ENCODE measurements around the gene GRHL3. TPM values are rescaled to one million over a fixed set of nuclear protein-coding genes. Genes with fewer than 3 reads are reported as not detected.

GRHL3 gene
- total and polyA plus RNA-seq, 10 of the 15 experiments (the other 5 are each of a cell fraction or from before 2014, with no cell fraction given): 0.07 to 0.87 (median 0.34) TPM

GRCh38 chr1:24321697-24322469 is 2.7 kb downstream of the GRHL3 start:
- H3K4me3 ChIP-seq: peak overlapping the region; percentile 44; the same call in 1 of the 2 replicates
- FAIRE-seq (no peak), ATAC-seq (peak; percentile 96), DNase-seq (ENCODE audit: low read depth, low spot score) (no peak)
- H4K20me1 ChIP-seq (ENCODE audit: control insufficient read depth, insufficient read depth): no peaks in the 10 kb centered on the region
- peaks cover 11 to 27% of the 10 kb centered on the region in 2 experiments for H3K27me3 ChIP-seq (replicated peaks in 1 of 2; ENCODE audit: control insufficient read depth in 2 of 2, insufficient read depth in 2 of 2, low read length in 1 of 2)
- CTCF ChIA-PET: interaction anchor here (0.6 to 1.4 kb wide), 5 partner anchors 67 to 205 kb away, joined by 3 to 9 read pairs (median 3); no protein-coding TSS in a partner anchor
- SMC1A ChIA-PET (ENCODE audit: uncharacterized antibody, unreplicated experiment): interaction anchor here (1.5 kb wide), 1 partner anchor 69 kb away, joined by 4 read pairs; no protein-coding TSS in a partner anchor
- no peaks in the 10 kb centered on the region for H3K79me2 ChIP-seq (ENCODE audit: control insufficient read depth, insufficient read depth, low read length)
- H3K9me3 ChIP-seq (replicated peaks; ENCODE audit: control insufficient read depth, insufficient read depth, low read length): no peaks in the 10 kb centered on the region
- POLR2A ChIA-PET: interaction anchor here (0.6 kb wide), 1 partner anchor 279 kb away, joined by 3 read pairs; no protein-coding TSS in a partner anchor
- no TSS peak for BruUV-seq (replicated peaks)
- RAD21 ChIA-PET (ENCODE audit: unreplicated experiment): interaction anchor here (2.2 kb wide), 1 partner anchor 70 kb away, joined by 11 read pairs; no protein-coding TSS in a partner anchor
- peak overlapping the region; percentile 79 for H2AFZ ChIP-seq (ENCODE audit: control insufficient read depth, low read depth, low read length)
- H3K36me3 ChIP-seq (ENCODE audit: control insufficient read depth in 2 of 2, insufficient read depth in 2 of 2, low read length in 1 of 2): no peaks in the 10 kb centered on the region
- peak overlapping the region; percentile 93 for H3K4me2 ChIP-seq (ENCODE audit: control insufficient read depth, insufficient read depth)
- H3K9ac ChIP-seq (ENCODE audit: control insufficient read depth, insufficient read depth, low read length): peak overlapping the region; percentile 34
- 2% methylated on average over 72 of the region's 72 CpGs for WGBS (ENCODE audit: insufficient coverage, insufficient replicate concordance, low lambda C conversion rate, missing lambda C conversion rate)
- in situ Hi-C loops (cut with MboI) (no loop called here), intact Hi-C loops (cut with micrococcal nuclease; ENCODE audit: unreplicated experiment) (no loop called here)
- H3K27ac ChIP-seq (ENCODE audit: control insufficient read depth, insufficient read depth): no peak overlapping the region
- H3K4me1 ChIP-seq (ENCODE audit: control insufficient read depth, insufficient read depth, low read length): peaks cover 21% of the 10 kb centered on the region
- 0 out of 2 replicates have a peak, but pooled peaks have one; percentile 17 for TF ChIP-seq TBL1XR1 (IDR thresholded peaks at IDR 0.05; ENCODE audit: low read depth, low read length)
- TF ChIP-seq YY1 (IDR thresholded peaks at IDR 0.05; ENCODE audit: low read depth, low read length): 0 out of 2 replicates have a peak, but pooled peaks have one; percentile 5
- TF ChIP-seq EZH2 (IDR thresholded peaks at IDR 0.05; ENCODE audit: borderline replicate concordance, control insufficient read depth, low read depth, low read length): 0 out of 2 replicates have a peak, but pooled peaks have one; percentile 31
- TF ChIP-seq RUNX3 (IDR thresholded peaks at IDR 0.05; ENCODE audit: low read length): peak; percentile 95
- TF ChIP-seq DPF2 (IDR thresholded peaks at IDR 0.05): peak; percentile 99
- TF ChIP-seq IRF4 (IDR thresholded peaks at IDR 0.05; ENCODE audit: low read depth, low read length): 0 out of 2 replicates have a peak, but pooled peaks have one; percentile 12
- TF ChIP-seq BHLHE40 (IDR thresholded peaks at IDR 0.05; ENCODE audit: borderline replicate concordance in 1 of 2, low read depth in 2 of 2, low read length in 1 of 2): peak; percentile 39 to 82; a peak in 3 of 4 replicates
- TF ChIP-seq TCF7 (IDR thresholded peaks at IDR 0.05; ENCODE audit: borderline replicate concordance): peak; percentile 80
- peak; percentile 86 for TF ChIP-seq IKZF1 (conservative IDR thresholded peaks at IDR 0.05)
- TF ChIP-seq CBFB (IDR thresholded peaks at IDR 0.05; ENCODE audit: low read depth): peak; percentile 67; the same call in 1 of the 2 replicates
- TF ChIP-seq POLR2A (IDR thresholded peaks at IDR 0.05; ENCODE audit: low read depth, low read length): 0 out of 2 replicates have a peak, but pooled peaks have one; percentile 18
- no peak for TF ChIP-seq SREBF1 (IDR thresholded peaks at IDR 0.05; ENCODE audit: low read length)
- no peak for TF ChIP-seq ESRRA (IDR thresholded peaks at IDR 0.05; ENCODE audit: low read length)
- TF ChIP-seq MEF2B (IDR thresholded peaks at IDR 0.05; ENCODE audit: partially characterized antibody, poor library complexity, severe bottlenecking): peak; percentile 29
- TF ChIP-seq TCF12 (IDR thresholded peaks at IDR 0.05; ENCODE audit: low read depth, low read length): peak; percentile 60; the same call in 1 of the 2 replicates
- TF ChIP-seq HSF1 (IDR thresholded peaks at IDR 0.05; ENCODE audit: low read depth, low read length): no peak
- TF ChIP-seq EED (IDR thresholded peaks at IDR 0.05; ENCODE audit: low read depth): peak; percentile 62; the same call in 1 of the 2 replicates
- no peak for TF ChIP-seq ZNF592 (IDR thresholded peaks at IDR 0.05)
- TF ChIP-seq MAX (IDR thresholded peaks at IDR 0.05; ENCODE audit: low read depth, low read length): 0 out of 2 replicates have a peak, but pooled peaks have one; percentile 21
